GM18873 (cell line): ENCODE measurements around the gene IL18BP.

Source experiments
- ATAC-seq: cut with Tn5 transposase; IDR thresholded peaks from one replicate; pipeline ENCODE4 v1.9.1; 2021; ENCODE audit warnings: mild to moderate bottlenecking, moderate library complexity, moderate number of reproducible peaks; ENCODE audit not compliant: unreplicated experiment, low FRiP score

The IL18BP gene

DNA sequence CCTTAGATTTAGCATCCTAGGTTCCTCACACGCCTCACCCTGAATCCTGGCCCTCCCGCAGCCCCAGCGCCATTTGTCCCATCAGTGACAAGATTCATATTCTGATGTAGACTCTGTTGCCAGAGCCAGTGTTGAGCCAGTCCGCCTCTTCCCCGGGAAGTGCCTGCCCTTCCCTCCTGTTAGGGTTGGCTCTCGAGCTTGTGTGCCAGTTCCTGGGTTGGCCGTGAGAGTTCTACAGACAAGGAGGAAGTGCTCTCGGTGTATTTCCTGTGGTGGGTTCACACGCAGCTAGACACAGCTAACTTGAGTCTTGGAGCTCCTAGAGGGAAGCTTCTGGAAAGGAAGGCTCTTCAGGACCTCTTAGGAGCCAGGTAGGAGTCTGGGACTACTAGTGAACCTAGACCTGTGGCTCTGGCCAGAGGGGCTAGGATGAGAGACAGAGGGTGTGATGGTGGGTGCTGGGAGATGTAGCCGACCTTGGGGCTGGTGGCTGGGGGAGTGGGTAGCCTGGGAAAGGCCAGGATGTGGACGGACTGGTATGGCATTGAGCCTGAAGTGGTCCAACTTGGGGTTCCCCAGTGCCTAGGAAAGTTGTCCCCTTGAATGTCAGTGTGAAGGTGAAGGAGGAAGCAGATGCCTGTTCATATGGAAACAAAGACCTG, at the start of gene IL18BP:
Gene IL18BP, plus strand, starts transcription at position 261 of the 662 bp plus-strand sequence. CDS start 1,076 bp downstream, outside the sequence.
- ATAC-seq, result no peak

DNA sequence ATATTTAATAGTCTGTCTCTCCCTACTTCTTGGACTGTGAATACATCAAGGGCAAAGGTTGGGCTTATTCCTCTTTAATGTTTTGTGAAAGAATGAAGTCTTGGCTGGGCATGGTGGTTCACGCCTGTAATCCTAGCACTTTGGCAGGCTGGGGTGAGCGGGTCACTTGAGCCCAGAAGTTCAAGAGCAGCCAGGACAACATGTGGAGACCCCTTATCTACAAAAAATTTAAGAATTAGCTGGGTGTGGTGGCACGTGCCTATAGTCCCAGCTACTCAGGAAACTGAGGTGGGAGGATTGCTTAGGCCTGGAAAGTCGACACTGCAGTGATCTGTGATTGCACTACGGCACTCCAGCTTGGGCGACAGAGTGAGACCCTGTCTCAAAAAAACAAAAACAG, 49.7 kb upstream of the IL18BP start:
- ATAC-seq, result no peak

DNA sequence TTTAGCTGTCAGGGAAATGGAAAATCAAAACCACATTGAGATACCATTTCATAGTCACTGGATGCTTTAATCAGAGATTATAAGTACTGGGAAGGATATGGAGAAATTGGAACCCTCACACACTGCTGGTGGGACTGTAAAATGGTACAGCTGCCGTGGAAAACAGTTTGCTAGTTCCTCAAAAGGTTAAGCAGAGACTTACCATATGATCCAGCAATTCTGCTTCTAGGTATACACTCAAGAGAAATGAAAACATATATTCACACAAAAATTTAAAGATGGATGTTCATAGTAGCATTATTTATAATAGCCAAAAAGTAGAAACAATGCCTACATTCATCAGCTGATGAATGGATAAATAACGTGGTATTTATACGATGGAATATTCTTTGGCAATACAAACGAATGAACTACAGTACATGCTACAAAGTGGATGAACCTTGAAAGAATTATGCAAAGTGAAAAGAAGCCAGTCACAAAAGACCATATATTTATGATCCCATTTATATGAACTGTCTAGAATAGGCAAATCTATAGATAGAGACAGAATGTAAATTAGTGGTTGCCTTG, 46.9 kb upstream of the IL18BP start:
- no peak for ATAC-seq

DNA sequence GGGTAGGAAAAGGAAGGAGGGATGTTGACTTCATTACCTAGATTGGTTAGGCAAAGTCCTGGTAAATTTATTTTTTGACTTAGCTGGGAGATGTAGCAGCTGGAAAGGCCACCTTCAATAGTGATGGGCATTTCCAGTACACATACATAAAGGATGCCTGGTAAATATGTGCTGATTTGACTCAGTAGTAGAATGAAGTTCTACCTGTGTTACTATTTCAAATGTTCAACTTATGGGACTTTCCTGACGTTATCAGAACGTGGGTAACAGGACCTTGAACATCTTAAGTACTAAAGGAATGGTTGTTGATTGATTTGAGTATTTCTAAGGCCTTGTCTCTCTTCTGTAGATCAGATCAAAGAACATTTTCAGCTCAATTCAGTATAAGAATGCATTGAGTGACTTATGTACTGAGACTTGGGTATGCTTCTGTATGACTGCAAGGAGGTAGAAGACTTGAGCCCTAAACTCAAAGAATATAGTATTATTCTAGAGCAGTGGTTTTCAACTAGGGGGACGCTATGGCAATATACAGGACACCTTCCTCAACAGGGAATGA, 42.7 kb upstream of the IL18BP start:
- no peak for ATAC-seq

DNA sequence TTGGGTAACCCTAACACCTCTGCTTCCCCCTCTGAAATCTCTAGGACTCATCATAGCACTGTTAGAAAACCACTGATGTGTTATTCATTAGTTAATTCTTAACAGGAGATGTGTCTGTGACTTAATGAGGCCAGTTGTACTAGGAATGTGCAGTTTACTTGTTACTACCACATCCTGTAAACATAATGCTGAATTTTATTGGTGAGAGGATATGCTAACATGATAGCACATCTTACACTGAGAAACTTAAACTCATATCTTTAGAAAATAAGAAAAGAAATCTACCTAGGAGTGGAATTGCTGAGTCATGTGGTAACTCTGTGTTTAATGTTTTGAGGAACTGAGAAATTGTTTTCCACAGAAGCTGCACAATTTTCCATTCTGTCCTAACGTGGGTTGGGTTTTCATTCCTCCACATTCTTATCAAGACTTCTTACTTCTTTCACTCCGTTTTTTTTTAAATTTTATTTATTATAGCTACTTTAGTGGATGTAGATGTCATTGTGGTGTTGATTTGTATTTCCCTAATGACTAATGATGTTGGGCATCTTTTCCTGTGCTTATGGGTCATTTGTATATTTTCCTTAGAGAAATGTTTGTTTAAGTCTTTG, 36.2 kb upstream of the IL18BP start:
- ATAC-seq, result peak; percentile 40

DNA sequence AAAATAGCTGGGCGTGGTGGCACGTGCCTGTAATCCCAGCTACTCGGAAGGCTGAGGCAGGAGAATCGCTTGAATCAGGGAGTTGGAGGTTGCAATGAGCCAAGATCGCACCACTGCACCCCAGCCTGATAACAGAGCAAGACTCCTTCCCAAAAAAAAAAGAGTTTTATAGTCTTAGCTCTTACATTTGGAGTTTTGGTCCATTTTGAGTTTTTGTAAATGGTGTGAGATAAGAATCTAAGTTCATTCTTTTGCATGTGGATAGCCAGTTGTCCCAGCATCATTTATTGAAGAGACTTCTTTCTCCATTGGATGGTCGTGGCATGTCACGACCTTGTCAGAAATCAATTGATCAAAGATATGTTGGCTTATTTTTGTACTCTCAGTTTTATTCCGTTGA, 35.2 kb upstream of the IL18BP start:
- no peak for ATAC-seq

DNA sequence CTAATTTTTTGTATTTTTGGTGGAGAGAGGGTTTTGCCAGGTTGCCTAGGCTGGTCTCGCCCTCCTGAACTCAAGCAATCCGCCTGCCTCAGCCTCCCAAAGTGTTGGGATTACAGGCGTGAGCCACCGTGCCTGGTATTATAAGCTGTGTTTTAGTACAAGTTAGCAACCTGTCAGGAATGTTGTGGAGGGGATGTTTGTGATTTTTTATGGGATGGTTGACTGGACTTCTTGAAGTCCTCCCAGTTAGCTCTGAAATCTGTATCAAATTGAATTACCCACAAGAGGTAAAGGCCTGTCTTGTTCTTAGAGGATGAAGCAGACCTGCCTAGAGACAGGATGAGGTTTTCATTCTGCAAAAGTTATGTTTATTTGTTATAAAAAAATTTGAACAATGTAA, 34.1 kb upstream of the IL18BP start:
- no peak for ATAC-seq

DNA sequence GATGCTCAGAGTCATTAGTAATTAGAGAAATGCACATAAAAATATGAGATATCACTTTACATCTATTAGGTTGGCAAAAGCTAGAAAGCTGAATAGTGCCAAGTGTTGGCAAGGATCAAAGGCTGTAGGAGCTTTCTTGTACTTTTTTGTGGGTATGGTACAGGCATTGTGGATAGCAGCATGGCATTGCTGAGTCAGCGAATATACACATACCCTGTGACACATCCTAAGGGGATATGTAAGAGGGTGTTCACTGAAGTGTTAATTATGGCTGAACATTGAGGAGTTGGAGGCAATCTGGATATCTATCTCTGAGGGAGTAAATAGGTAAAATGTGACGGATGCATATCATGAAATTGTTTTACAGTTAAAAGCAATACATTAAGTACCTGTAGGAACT, 27.0 kb upstream of the IL18BP start:
- ATAC-seq, result no peak

DNA sequence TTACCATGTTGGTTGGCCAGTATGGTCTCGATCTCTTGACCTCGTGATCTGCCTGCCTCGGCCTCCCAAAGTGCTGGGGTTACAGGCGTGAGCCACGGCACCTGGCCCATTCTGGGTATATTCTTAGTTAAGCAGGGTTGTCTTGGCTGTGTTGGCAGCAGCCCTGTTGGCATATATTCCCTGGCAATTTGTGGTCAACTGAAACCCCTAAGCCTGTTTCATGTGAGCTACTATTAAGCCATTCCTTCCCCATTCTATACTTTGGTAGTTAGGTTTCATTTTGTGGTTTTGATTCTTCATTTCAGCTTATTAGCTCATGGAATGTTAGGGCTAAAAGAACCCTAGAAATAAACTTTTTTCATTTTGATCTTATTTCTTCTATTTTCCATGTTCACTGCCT, 22.2 kb upstream of the IL18BP start:
- no peak for ATAC-seq

DNA sequence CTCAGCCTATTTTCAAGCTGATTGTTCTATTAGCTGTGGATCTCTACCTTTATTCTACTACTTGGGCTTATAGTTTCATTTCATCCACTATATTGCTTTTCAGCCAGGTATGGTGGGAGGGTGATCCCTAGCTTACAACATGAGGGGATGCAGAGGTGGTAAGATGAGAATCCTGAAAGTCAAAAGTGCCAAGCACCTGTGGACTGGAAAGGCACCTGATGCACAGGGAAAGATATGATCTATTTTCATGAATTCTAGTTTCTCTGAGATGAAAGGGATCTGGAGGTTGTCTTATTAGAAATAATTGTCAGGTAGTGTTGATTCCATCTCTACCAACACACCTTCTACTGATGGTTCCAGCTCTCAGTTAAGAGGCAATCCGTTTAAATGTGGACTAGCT, 21.6 kb upstream of the IL18BP start:
- ATAC-seq, result no peak

DNA sequence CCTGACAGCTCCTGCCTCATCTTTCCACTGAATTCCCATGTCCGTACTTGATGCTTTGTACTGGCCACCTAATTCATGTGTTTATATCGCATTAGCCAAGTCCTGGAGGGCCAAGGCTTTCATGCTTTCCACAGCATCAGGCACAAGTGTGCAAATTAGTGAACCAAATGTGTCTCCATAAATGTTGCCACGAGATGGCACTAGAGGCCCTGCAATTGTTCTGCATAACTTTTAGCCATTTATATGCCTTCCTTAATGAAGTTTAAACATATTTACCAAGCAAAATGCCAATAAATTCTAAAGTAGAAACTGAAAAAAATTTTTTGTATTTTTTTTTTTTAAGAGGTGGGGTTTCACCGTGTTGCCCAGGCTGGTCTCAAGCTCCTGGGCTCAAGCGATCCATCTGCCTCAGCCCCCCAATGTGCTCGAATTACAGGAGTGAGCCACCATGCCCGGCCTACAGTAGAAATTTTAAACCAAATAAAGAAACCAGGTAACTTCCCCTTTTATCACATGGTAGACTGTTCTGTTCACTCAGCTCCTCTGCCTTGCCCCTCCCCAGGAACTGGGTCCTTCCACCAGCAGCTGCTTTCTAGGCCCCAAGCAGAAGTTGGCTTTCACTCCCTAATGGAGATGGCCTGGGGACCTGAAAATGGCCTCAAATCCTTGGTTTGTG, 20.8 kb upstream of the IL18BP start:
- no peak for ATAC-seq

DNA sequence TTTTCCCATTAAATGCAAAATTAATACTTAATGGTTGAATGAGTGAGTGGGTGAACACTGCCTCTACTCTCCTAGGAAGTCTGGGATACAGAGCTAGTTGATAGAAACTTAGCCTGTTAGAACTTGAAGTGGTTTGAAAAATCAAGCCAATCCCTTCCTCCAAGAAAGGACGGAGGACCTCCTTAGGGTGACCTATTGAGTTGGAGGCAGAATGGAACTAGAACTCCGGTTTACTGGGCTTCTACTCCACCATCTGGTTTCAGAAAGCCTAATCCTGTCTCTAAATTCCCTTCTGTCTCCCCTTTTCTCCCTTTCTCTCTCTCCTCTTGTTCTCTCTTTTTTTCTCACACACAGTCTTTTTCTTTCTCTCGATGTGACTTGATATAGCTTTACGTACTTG, 19.6 kb upstream of the IL18BP start:
- ATAC-seq, result no peak

DNA sequence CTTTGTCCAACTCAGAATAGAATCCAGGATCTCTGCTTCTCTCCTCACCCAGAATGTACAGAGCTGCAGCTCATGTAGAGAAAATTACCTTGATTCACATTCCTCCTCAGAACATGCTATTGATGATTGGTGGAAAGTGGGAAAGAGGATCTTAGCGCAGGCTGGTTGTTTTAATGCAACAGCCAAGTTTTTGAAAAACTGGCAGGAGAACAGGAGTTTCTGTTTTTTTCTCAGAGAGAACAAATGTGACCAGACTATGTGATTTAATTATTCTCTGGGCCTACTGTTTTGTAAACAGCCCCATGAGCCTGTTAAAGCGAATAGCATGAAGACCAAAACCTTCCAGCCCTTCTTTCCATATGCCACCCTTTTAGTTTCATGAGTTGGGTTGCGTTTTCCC, 19.1 kb upstream of the IL18BP start:
- ATAC-seq, result no peak

DNA sequence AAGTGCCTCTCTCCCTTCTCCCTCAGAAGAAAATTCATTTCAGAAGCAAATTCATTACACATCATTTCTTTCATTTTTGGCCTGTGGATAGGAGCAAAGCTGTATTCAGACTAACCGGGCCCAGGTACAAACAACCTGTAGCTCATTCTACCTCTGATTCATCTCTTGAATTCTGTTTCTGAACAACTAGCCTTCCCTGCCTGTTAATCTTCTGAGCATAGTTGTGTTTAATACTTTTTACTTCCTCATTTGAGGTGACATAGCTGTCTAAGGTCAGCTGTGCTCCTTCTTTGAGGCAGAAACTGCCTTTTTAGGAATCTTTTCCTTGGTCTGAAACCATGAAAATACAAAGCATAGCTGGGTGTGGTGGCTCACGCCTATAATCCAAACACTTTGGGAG, 12.6 kb upstream of the IL18BP start:
- ATAC-seq, result no peak

DNA sequence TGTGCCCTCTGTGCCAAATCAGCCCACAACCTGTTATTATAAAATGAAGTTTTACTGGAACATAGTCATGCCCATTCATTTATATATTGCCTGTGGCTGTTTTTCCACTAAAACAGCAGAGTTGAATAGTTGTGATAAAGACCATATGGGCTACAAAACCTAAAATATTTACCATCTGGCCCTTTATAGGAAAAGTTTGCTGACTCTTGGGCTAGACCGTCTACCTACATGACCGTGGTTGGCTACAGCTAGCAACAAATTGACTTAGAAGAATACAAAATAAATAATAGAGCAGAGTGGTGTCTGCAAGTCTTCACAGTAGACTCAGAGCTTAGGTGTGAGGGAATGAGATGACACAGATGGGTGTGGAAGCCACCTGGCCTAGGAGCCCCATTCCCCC, 11.2 kb upstream of the IL18BP start:
- ATAC-seq, result no peak

DNA sequence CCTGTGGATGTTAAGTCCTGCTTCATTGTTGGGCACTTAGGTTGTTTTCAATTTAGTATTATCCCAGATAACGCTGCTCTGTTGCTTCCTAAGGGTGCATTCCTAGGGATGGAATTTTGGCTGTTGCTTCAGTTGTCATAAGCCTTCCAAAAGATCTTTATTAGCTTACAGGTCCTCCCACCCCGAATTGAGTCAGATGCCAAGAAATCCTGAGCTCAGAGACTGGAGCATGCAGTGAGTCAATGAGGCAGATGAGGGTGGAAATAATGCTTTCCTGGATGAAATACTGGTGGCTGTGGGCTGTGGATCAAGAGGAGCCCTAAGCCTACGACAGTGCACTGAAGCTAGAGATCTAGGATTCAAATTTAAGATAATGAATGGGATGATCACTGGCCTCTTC, 10.7 kb upstream of the IL18BP start:
- no peak for ATAC-seq

DNA sequence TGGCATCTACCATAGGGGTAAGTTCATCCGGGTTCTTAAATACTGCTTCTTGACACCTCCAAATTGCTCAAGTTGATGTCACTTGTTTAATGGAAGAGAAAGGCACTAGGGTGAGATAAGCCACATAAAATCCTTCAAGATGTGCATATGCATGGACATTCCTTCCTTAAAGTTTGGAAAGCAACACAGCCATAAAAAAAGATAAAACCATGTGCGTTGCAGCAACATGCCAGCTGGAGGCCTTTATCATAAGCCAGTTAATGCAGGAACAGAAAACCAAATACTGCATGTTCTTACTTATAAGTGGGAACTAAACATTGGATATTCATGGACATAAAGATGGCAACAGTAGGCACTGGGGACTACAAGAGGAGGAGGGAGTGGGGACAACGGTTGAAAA, 8.0 kb upstream of the IL18BP start:
- no peak for ATAC-seq

DNA sequence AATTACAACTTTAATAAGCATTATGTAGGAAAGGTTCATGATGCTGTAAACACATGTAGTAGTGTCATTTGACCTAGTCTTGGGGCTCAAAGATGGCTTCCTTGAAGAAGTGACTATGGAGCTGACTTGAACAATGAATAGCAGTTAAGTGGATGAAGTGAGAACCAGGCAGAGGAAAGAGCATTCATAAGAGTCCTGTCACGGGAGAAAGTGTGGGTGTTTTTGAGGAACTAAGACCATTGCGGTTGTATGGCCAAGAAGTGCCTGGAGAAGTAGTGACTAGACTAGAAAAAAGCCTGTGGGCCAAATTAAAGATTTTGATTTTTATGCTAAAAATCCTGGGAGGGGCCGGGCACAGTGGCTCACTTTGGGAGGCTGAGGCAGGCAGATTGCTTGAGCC, 7.2 kb upstream of the IL18BP start:
- ATAC-seq, result peak; percentile 62

DNA sequence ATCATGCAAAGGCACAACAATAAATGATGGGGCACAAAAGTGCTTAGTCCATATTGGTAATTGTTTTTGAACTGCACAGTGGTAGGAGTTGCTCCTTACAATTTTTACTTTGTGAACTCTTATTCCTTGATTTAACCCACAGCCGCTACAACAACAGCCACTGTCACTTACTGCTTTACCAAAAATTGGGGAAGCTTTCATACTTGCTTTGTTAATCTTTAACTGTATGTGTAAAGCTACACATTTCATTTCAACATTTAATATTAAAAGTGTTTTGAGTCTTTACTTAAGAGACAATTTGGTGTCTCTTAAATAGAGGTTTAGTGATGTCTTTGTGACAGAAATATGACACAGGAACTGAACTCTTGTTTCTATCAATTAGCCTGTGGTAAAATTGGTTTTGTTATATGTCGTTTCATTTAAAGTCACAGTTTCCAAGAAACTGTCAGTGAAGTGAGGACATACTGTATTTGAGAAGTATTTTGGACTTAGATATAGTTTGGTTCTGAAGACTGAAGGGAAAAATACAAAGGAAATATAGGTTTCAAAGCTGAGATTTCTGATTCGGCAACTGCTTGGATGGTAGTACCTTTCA, 6.5 kb upstream of the IL18BP start:
- no peak for ATAC-seq

DNA sequence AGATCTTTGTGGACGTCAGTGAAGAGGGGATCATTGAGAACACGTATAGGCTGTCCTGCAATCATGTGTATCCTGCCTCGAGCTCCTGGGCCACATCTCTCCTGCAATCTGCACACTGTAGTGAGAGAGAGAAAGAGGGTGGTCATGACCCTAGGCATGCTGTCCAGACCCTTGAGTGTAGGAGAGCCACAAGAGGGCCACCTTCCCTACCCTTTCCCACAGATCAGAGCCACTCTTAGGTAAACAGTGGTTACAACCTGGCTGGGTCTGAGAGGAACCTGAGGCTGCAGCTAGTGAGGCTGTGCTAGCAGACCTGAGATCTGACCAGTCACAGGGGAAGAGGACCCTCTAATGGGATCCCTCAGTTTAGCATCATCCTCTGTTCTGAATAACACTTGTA, 3.9 kb upstream of the IL18BP start:
- ATAC-seq, result no peak

DNA sequence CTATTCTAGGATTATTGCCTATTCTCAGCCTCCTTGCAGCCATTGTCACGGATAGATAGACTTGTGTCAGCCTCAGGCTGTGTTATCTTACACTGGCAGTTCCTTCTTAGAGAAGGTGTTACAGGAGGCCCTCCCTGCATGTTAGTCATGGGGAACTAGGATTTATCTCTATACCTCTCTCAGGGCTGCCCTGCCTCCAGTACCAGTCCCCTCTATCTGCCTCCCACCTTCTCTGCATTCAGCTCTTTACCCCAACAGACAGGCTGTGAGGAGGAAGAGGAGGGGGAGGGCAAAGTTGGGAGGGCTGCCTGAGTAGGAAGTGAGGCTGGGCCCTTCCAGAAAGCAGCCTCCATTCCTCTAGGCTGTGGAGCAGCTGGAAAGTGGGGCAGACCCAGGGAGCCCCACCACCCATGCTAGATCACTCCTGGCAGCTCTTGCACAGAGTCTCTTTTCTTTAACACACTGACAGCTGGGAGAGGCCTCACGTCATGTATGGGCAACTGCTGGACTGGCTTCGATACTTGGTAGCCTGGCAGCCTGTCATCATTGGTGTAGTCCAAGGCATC, 2.9 kb upstream of the IL18BP start:
- ATAC-seq, result no peak
